Measurements from ENCODE around the gene APIP.

APIP gene

GRCh38 chr11:34890812-34891211, 25.4 kb downstream of the APIP start:
- in situ Hi-C loops (cut with MboI; ENCODE audit: low sequenced_read_pairs) = loop anchor here (25.0 kb wide), 1 partner anchor 304 kb away; no protein-coding TSS in a partner anchor

- in situ Hi-C loops (cut with MboI; ENCODE audit: low sequenced_read_pairs) = loop anchor here (25.0 kb wide), 1 partner anchor 303 kb away; no protein-coding TSS in a partner anchor
Observed at GRCh38 chr11:34890089-34890488, 26.1 kb downstream of the APIP start.

- in situ Hi-C loops (cut with MboI; ENCODE audit: low sequenced_read_pairs) = loop anchor here (25.0 kb wide), 1 partner anchor 300 kb away; no protein-coding TSS in a partner anchor
Observed at GRCh38 chr11:34887260-34887659, 28.9 kb downstream of the APIP start.

- in situ Hi-C loops (cut with MboI; ENCODE audit: low sequenced_read_pairs) = loop anchor here (25.0 kb wide), 1 partner anchor 299 kb away; no protein-coding TSS in a partner anchor
Observed at GRCh38 chr11:34886609-34887008, 29.6 kb downstream of the APIP start.

- in situ Hi-C loops (cut with MboI; ENCODE audit: low sequenced_read_pairs) = loop anchor here (25.0 kb wide), 1 partner anchor 295 kb away; no protein-coding TSS in a partner anchor
Observed at GRCh38 chr11:34881900-34882299, 34.3 kb downstream of the APIP start.

- in situ Hi-C loops (cut with MboI; ENCODE audit: low sequenced_read_pairs) = loop anchor here (25.0 kb wide), 1 partner anchor 290 kb away; no protein-coding TSS in a partner anchor
Observed at GRCh38 chr11:34877375-34877975, 38.7 kb downstream of the APIP start.

- in situ Hi-C loops (cut with MboI; ENCODE audit: low sequenced_read_pairs) = no loop called here
Observed at GRCh38 chr11:34874202-34874601, 42.0 kb downstream of the APIP start.

GRCh38 chr11:34870548-34871196, 45.5 kb downstream of the APIP start:
- in situ Hi-C loops (cut with MboI; ENCODE audit: low sequenced_read_pairs) = no loop called here

GRCh38 chr11:34869425-34869824, 46.8 kb downstream of the APIP start:
- in situ Hi-C loops (cut with MboI; ENCODE audit: low sequenced_read_pairs) = no loop called here

GRCh38 chr11:34866375-34866774, 49.8 kb downstream of the APIP start:
- in situ Hi-C loops (cut with MboI; ENCODE audit: low sequenced_read_pairs) = no loop called here

- in situ Hi-C loops (cut with MboI; ENCODE audit: low sequenced_read_pairs) = no loop called here
Observed at GRCh38 chr11:34865261-34865660, 50.9 kb downstream of the APIP start.

- in situ Hi-C loops (cut with MboI; ENCODE audit: low sequenced_read_pairs) = no loop called here
Observed at GRCh38 chr11:34864424-34864823, 51.8 kb downstream of the APIP start.

GRCh38 chr11:34863048-34863447, 53.1 kb downstream of the APIP start:
- in situ Hi-C loops (cut with MboI; ENCODE audit: low sequenced_read_pairs) = no loop called here

- in situ Hi-C loops (cut with MboI; ENCODE audit: low sequenced_read_pairs) = no loop called here
Observed at GRCh38 chr11:34860518-34860917, 55.7 kb downstream of the APIP start.

GRCh38 chr11:34860034-34860433, 56.1 kb downstream of the APIP start:
- in situ Hi-C loops (cut with MboI; ENCODE audit: low sequenced_read_pairs) = no loop called here

- in situ Hi-C loops (cut with MboI; ENCODE audit: low sequenced_read_pairs) = no loop called here
Observed at GRCh38 chr11:34859496-34859895, 56.7 kb downstream of the APIP start.

GRCh38 chr11:34857463-34857862, 58.7 kb downstream of the APIP start:
- in situ Hi-C loops (cut with MboI; ENCODE audit: low sequenced_read_pairs) = no loop called here

- in situ Hi-C loops (cut with MboI; ENCODE audit: low sequenced_read_pairs) = no loop called here
Observed at GRCh38 chr11:34856251-34856650, 59.9 kb downstream of the APIP start.

- in situ Hi-C loops (cut with MboI; ENCODE audit: low sequenced_read_pairs) = no loop called here
Observed at GRCh38 chr11:34855754-34856095, 60.5 kb downstream of the APIP start.

GRCh38 chr11:34855021-34855753, 61.0 kb downstream of the APIP start:
- in situ Hi-C loops (cut with MboI; ENCODE audit: low sequenced_read_pairs) = no loop called here

- in situ Hi-C loops (cut with MboI; ENCODE audit: low sequenced_read_pairs) = no loop called here
Observed at GRCh38 chr11:34851916-34852315, 64.3 kb downstream of the APIP start.

GRCh38 chr11:34850334-34850733, 65.8 kb downstream of the APIP start:
- in situ Hi-C loops (cut with MboI; ENCODE audit: low sequenced_read_pairs) = no loop called here

All from hTERT RPE-1 (cell line).